NCI-H82 treated with DMSO at 0.1 percent for 48 hours (cell line): ENCODE measurements around the gene FAM219A.

ENCODE experiments used
- DNase-seq: peaks from one replicate; lab custom pipeline; 2025; ENCODE audit not compliant: unreplicated experiment; lab: John Stamatoyannopoulos, UW

Gene FAM219A

GRCh38 chr9:34405719-34406118 is 52.7 kb downstream of the FAM219A start:
- DNase-seq, result no peak

- peak; percentile 12 for DNase-seq
Observed at GRCh38 chr9:34403554-34404380, 54.6 kb downstream of the FAM219A start.

- DNase-seq, result no peak
Observed at GRCh38 chr9:34400686-34401602, 57.4 kb downstream of the FAM219A start.

- DNase-seq, result no peak
Observed at GRCh38 chr9:34400275-34400674, 58.1 kb downstream of the FAM219A start.

GRCh38 chr9:34399729-34400128 is 58.6 kb downstream of the FAM219A start:
- no peak for DNase-seq

- no peak for DNase-seq
Observed at GRCh38 chr9:34398875-34399274, 59.5 kb downstream of the FAM219A start.

GRCh38 chr9:34396276-34397214 is 61.8 kb downstream of the FAM219A start:
- DNase-seq, result no peak

- DNase-seq, result no peak
Observed at GRCh38 chr9:34392511-34392910, 65.9 kb downstream of the FAM219A start.

GRCh38 chr9:34387239-34387638 is 71.1 kb downstream of the FAM219A start:
- DNase-seq, result no peak

- DNase-seq, result no peak
Observed at GRCh38 chr9:34386656-34387055, 71.7 kb downstream of the FAM219A start.

GRCh38 chr9:34385561-34386230 is 72.7 kb downstream of the FAM219A start:
- no peak for DNase-seq

GRCh38 chr9:34384368-34385165 is 73.8 kb downstream of the FAM219A start:
- DNase-seq, result no peak

GRCh38 chr9:34383904-34384303 is 74.5 kb downstream of the FAM219A start:
- DNase-seq, result no peak

- DNase-seq, result no peak
Observed at GRCh38 chr9:34382879-34383278, 75.5 kb downstream of the FAM219A start.

- no peak for DNase-seq
Observed at GRCh38 chr9:34382054-34382453, 76.3 kb downstream of the FAM219A start.

- no peak for DNase-seq
Observed at GRCh38 chr9:34381323-34381722, 77.0 kb downstream of the FAM219A start.

- peak; percentile 24 for DNase-seq
Observed at GRCh38 chr9:34380511-34381315, 77.7 kb downstream of the FAM219A start.

GRCh38 chr9:34380034-34380510 is 78.3 kb downstream of the FAM219A start:
- no peak for DNase-seq
